ENCODE measurements around the gene NEDD4L. TPM values are rescaled to one million over a fixed set of nuclear protein-coding genes. Genes with fewer than 3 reads are reported as not detected.
A peak's percentile ranks its signal among the peaks of the same experiment; 100 is the strongest.

NEDD4L gene
- total and polyA plus RNA-seq, 4 donors: 10.2 to 20.3 (median 13.2) TPM

DNA sequence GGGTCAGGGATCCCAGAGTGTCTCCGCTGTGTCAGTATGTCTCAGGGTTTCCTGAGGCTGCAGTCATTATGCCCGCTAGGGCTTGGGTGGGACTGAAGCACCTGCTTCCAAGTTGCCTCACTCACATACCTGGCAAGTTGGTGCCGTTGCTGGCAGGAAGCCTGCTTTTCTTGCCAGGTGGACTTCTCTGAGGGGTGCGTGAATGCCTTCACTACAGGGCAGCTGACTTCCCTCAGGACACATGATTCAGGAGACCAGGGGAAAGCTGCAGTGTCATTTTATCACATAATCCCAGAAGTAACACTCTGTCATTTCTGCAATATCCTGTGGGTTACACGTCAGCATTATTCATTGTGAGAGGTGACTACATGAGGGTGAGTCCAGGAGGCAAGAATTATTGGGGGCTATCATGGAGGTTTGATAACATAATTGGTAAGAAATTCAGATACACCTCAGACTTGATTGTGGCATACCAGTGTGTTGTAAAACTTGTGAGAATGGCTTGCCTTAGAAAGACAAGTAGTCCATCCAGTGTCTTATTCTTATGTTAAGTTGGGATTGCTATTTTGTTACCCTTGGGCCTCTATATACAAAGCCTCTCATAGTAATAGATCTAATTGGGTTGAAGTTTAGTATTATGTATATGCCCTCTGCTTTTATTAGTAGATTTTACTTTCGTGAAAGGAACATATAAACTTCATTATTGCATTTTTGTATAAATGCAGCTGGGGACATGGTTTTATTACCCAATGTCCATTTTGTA, 44.1 kb downstream of the NEDD4L start:
- H3K4me1 ChIP-seq (ENCODE audit: control insufficient read depth in 4 of 4, insufficient read depth in 4 of 4, low read length in 3 of 4): peaks cover 2 to 13% (median 6%) of the 10 kb centered on the region in 4 donors
- 30% methylated on average over 6 of the region's 6 CpGs for WGBS
- H3K9me3 ChIP-seq (ENCODE audit: control insufficient read depth in 4 of 4, low read length in 3 of 4): no peaks in the 10 kb centered on the region
- no peak for TF ChIP-seq HNF4G (IDR thresholded peaks at IDR 0.05)
- TF ChIP-seq NR2F2 (IDR thresholded peaks at IDR 0.05): no peak
- TF ChIP-seq HNF4A (conservative IDR thresholded peaks at IDR 0.05): peak in 1 of 2 donors; percentile 38
- TF ChIP-seq YY1 (IDR thresholded peaks at IDR 0.05): no peak
- TF ChIP-seq RXRA (IDR thresholded peaks at IDR 0.05): peak in 1 of 2 donors; percentile 21
- H3K9ac ChIP-seq (ENCODE audit: low read depth in 1 of 2, low read length in 2 of 2): no peak overlapping the region
- no peaks in the 10 kb centered on the region for H3K36me3 ChIP-seq (ENCODE audit: control insufficient read depth in 4 of 4, insufficient read depth in 3 of 4, low read depth in 1 of 4, low read length in 3 of 4)
- no peak overlapping the region for H3K4me3 ChIP-seq (ENCODE audit: low read depth in 1 of 3, low read length in 3 of 3)
- H3K27me3 ChIP-seq (ENCODE audit: control insufficient read depth in 4 of 4, insufficient read depth in 4 of 4, low read length in 3 of 4): no peaks in the 10 kb centered on the region
- H3K27ac ChIP-seq (ENCODE audit: low read depth in 1 of 2, low read length in 2 of 2): peak overlapping the region; percentile 56 to 75
- DNase-seq (ENCODE audit: low spot score): no peak

DNA sequence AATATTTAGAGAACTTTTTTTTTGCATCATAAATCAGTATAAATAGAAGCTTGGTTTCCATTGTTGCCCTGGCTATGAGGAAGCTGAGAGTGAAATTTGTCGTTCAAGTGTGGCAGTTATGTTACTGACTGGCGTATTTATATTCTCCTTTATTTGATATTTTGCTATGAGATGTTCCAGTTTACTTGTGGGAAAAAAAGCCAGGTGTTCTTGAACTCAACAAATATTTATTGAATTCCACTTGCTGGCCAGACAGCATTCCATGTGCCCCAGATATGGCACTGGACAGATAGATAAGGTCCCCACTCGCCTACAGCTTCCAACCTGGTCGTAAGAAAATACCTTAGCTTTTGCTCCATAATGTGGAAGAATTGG, 44.7 kb downstream of the NEDD4L start:
- 28% methylated on average over 4 of the region's 4 CpGs for WGBS
- peaks cover 2 to 13% (median 6%) of the 10 kb centered on the region in 4 donors for H3K4me1 ChIP-seq (ENCODE audit: control insufficient read depth in 4 of 4, insufficient read depth in 4 of 4, low read length in 3 of 4)
- TF ChIP-seq RXRA (IDR thresholded peaks at IDR 0.05): peak in 1 of 2 donors; percentile 15
- peak; percentile 39 for TF ChIP-seq YY1 (IDR thresholded peaks at IDR 0.05)
- TF ChIP-seq, protein P1, sequence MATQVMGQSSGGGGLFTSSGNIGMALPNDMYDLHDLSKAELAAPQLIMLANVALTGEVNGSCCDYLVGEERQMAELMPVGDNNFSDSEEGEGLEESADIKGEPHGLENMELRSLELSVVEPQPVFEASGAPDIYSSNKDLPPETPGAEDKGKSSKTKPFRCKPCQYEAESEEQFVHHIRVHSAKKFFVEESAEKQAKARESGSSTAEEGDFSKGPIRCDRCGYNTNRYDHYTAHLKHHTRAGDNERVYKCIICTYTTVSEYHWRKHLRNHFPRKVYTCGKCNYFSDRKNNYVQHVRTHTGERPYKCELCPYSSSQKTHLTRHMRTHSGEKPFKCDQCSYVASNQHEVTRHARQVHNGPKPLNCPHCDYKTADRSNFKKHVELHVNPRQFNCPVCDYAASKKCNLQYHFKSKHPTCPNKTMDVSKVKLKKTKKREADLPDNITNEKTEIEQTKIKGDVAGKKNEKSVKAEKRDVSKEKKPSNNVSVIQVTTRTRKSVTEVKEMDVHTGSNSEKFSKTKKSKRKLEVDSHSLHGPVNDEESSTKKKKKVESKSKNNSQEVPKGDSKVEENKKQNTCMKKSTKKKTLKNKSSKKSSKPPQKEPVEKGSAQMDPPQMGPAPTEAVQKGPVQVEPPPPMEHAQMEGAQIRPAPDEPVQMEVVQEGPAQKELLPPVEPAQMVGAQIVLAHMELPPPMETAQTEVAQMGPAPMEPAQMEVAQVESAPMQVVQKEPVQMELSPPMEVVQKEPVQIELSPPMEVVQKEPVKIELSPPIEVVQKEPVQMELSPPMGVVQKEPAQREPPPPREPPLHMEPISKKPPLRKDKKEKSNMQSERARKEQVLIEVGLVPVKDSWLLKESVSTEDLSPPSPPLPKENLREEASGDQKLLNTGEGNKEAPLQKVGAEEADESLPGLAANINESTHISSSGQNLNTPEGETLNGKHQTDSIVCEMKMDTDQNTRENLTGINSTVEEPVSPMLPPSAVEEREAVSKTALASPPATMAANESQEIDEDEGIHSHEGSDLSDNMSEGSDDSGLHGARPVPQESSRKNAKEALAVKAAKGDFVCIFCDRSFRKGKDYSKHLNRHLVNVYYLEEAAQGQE (IDR thresholded peaks at IDR 0.05): no peak
- no peak overlapping the region for H3K4me3 ChIP-seq (ENCODE audit: low read depth in 1 of 3, low read length in 3 of 3)
- no peaks in the 10 kb centered on the region for H3K9me3 ChIP-seq (ENCODE audit: control insufficient read depth in 4 of 4, low read length in 3 of 4)
- no peaks in the 10 kb centered on the region for H3K27me3 ChIP-seq (ENCODE audit: control insufficient read depth in 4 of 4, insufficient read depth in 4 of 4, low read length in 3 of 4)
- peak overlapping the region; percentile 56 to 75 for H3K27ac ChIP-seq (ENCODE audit: low read depth in 1 of 2, low read length in 2 of 2)
- no peak for DNase-seq (ENCODE audit: low spot score)
- no peaks in the 10 kb centered on the region for H3K36me3 ChIP-seq (ENCODE audit: control insufficient read depth in 4 of 4, insufficient read depth in 3 of 4, low read depth in 1 of 4, low read length in 3 of 4)
- H3K9ac ChIP-seq (ENCODE audit: low read depth in 1 of 2, low read length in 2 of 2): no peak overlapping the region

DNA sequence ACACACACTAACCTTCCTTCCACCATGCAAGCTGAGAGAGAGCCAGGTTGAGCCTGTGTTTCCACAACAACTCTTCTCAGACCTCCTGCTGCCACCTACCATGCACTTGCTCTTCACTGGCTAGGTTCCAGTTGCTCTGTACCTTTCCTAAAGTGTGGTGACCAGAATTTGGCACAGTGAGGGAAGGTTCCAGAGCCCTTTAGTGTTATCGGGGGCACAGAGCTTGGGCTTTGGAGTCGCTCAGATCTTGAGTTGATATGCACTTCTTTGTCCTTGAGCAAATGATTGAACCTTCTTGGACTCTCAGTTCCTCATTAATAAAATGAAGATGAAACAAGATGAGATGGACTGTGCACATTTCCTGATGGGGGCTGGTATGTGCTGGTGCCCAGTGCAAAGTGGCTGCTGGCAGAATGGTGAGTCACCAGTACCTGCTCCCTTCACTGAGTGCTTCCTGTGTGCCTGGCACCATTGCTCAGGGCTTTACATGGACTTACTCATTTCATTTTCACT, 47.1 kb downstream of the NEDD4L start:
- TF ChIP-seq, protein P2, sequence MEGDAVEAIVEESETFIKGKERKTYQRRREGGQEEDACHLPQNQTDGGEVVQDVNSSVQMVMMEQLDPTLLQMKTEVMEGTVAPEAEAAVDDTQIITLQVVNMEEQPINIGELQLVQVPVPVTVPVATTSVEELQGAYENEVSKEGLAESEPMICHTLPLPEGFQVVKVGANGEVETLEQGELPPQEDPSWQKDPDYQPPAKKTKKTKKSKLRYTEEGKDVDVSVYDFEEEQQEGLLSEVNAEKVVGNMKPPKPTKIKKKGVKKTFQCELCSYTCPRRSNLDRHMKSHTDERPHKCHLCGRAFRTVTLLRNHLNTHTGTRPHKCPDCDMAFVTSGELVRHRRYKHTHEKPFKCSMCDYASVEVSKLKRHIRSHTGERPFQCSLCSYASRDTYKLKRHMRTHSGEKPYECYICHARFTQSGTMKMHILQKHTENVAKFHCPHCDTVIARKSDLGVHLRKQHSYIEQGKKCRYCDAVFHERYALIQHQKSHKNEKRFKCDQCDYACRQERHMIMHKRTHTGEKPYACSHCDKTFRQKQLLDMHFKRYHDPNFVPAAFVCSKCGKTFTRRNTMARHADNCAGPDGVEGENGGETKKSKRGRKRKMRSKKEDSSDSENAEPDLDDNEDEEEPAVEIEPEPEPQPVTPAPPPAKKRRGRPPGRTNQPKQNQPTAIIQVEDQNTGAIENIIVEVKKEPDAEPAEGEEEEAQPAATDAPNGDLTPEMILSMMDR (IDR thresholded peaks at IDR 0.05; ENCODE audit: low read depth, low read length, missing input control): no peak
- TF ChIP-seq, protein P3, sequence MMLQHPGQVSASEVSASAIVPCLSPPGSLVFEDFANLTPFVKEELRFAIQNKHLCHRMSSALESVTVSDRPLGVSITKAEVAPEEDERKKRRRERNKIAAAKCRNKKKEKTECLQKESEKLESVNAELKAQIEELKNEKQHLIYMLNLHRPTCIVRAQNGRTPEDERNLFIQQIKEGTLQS (IDR thresholded peaks at IDR 0.05): no peak
- TF ChIP-seq, protein P4, sequence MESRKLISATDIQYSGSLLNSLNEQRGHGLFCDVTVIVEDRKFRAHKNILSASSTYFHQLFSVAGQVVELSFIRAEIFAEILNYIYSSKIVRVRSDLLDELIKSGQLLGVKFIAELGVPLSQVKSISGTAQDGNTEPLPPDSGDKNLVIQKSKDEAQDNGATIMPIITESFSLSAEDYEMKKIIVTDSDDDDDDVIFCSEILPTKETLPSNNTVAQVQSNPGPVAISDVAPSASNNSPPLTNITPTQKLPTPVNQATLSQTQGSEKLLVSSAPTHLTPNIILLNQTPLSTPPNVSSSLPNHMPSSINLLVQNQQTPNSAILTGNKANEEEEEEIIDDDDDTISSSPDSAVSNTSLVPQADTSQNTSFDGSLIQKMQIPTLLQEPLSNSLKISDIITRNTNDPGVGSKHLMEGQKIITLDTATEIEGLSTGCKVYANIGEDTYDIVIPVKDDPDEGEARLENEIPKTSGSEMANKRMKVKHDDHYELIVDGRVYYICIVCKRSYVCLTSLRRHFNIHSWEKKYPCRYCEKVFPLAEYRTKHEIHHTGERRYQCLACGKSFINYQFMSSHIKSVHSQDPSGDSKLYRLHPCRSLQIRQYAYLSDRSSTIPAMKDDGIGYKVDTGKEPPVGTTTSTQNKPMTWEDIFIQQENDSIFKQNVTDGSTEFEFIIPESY (IDR thresholded peaks at IDR 0.05): no peak
- TF ChIP-seq EGR1 (IDR thresholded peaks at IDR 0.05; ENCODE audit: low read depth in 2 of 2) (no peak), NR2F2 (IDR thresholded peaks at IDR 0.05) (no peak), HNF4A (conservative IDR thresholded peaks at IDR 0.05) (no peak), RXRA (IDR thresholded peaks at IDR 0.05) (no peak), SP1 (IDR thresholded peaks at IDR 0.05) (no peak), HNF4G (IDR thresholded peaks at IDR 0.05) (no peak)
- TF ChIP-seq, protein P5, sequence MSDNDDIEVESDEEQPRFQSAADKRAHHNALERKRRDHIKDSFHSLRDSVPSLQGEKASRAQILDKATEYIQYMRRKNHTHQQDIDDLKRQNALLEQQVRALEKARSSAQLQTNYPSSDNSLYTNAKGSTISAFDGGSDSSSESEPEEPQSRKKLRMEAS (IDR thresholded peaks at IDR 0.05): no peak
- no peak overlapping the region for H3K27ac ChIP-seq (ENCODE audit: low read depth in 1 of 2, low read length in 2 of 2)
- H3K27me3 ChIP-seq (ENCODE audit: control insufficient read depth in 4 of 4, insufficient read depth in 4 of 4, low read length in 3 of 4): no peaks in the 10 kb centered on the region
- no peak overlapping the region for H3K4me3 ChIP-seq (ENCODE audit: low read depth in 1 of 3, low read length in 3 of 3)
- no peak for DNase-seq (ENCODE audit: low spot score)
- 93% methylated on average over 2 of the region's 2 CpGs for WGBS
- no peak overlapping the region for H3K9ac ChIP-seq (ENCODE audit: low read depth in 1 of 2, low read length in 2 of 2)
- no peaks in the 10 kb centered on the region for H3K36me3 ChIP-seq (ENCODE audit: control insufficient read depth in 4 of 4, insufficient read depth in 3 of 4, low read depth in 1 of 4, low read length in 3 of 4)
- no peaks in the 10 kb centered on the region for H3K9me3 ChIP-seq (ENCODE audit: control insufficient read depth in 4 of 4, low read length in 3 of 4)
- H3K4me1 ChIP-seq (ENCODE audit: control insufficient read depth in 4 of 4, insufficient read depth in 4 of 4, low read length in 3 of 4): peaks cover 2 to 23% (median 11%) of the 10 kb centered on the region in 4 donors

Data from liver (tissue), 9 donors.